Measurements from ENCODE around the gene LRCH1.

LRCH1 gene

GRCh38 chr13:46632176-46632575 lies 79.2 kb downstream of the LRCH1 start:
- no peak for TF ChIP-seq CEBPB (IDR thresholded peaks at IDR 0.05)
- TF ChIP-seq RAD21 (IDR thresholded peaks at IDR 0.05; ENCODE audit: low read depth) = no peak
- no peak for TF ChIP-seq YY1 (IDR thresholded peaks at IDR 0.05; ENCODE audit: low read depth)
- TF ChIP-seq REST (IDR thresholded peaks at IDR 0.05; ENCODE audit: low read depth) = no peak
- TF ChIP-seq ZBTB7A (IDR thresholded peaks at IDR 0.05; ENCODE audit: low read depth) = no peak
- TF ChIP-seq TEAD4 (IDR thresholded peaks at IDR 0.05) = no peak
- TF ChIP-seq, protein P1, sequence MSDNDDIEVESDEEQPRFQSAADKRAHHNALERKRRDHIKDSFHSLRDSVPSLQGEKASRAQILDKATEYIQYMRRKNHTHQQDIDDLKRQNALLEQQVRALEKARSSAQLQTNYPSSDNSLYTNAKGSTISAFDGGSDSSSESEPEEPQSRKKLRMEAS (IDR thresholded peaks at IDR 0.05) = no peak
- TF ChIP-seq NFIC (IDR thresholded peaks at IDR 0.05) = no peak
- no peak for TF ChIP-seq CREB1 (IDR thresholded peaks at IDR 0.05; ENCODE audit: low read depth)

DNA sequence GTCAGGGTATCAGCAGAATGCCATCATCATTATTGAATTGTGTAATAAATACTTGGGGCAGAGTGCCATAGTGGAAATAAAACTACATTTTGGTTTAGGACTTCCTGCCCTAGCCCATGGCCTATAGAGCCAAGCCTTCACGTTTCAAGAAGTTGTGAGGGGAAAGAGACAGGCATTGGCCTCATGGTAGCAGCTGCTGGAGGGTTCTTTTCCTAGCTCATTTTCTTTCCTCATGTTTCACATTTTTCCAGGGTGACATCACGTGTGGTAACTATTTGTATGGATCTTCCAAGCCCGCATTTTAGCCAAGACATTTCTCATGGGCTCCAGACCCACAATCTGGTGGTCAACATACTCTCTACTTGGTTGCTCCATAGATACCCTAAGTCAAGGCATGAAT lies 80.4 kb downstream of the LRCH1 start:
- TF ChIP-seq ZBTB7A (IDR thresholded peaks at IDR 0.05; ENCODE audit: low read depth) (no peak), TAF1 (IDR thresholded peaks at IDR 0.05; ENCODE audit: low read depth) (no peak), EP300 (IDR thresholded peaks at IDR 0.05; ENCODE audit: borderline replicate concordance) (no peak), TEAD4 (IDR thresholded peaks at IDR 0.05) (peak; percentile 68)
- TF ChIP-seq, protein P1 (IDR thresholded peaks at IDR 0.05) = peak; percentile 41; the same call in 1 of the 2 replicates

DNA sequence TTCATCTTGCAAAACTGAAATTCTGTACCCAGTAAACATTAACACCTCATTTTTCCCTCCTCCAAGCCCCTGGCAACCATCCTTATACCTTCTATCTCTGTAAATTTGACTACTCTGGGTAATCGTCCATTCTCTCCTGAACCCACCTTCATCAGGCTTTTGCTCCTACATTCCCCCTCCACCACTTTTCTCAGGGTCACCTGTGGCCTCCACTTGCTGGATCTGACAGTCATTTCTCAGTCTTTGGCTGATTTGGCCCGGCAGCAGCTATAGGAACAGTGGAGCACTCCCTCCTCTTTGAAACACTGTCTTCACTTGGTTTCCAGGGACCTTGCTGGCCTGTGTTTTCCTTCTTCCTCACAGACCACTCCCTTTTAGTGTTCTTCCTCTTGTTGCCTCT lies 83.5 kb downstream of the LRCH1 start:
- TF ChIP-seq, protein P2, sequence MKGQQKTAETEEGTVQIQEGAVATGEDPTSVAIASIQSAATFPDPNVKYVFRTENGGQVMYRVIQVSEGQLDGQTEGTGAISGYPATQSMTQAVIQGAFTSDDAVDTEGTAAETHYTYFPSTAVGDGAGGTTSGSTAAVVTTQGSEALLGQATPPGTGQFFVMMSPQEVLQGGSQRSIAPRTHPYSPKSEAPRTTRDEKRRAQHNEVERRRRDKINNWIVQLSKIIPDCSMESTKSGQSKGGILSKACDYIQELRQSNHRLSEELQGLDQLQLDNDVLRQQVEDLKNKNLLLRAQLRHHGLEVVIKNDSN (IDR thresholded peaks at IDR 0.05) = no peak

- no peak for TF ChIP-seq TEAD4 (IDR thresholded peaks at IDR 0.05)
- TF ChIP-seq YY1 (IDR thresholded peaks at IDR 0.05; ENCODE audit: low read depth) = no peak
- TF ChIP-seq FOXM1 (IDR thresholded peaks at IDR 0.05; ENCODE audit: borderline replicate concordance, low read depth) = no peak
- TF ChIP-seq EP300 (IDR thresholded peaks at IDR 0.05; ENCODE audit: borderline replicate concordance) = no peak
- TF ChIP-seq, protein P2 (IDR thresholded peaks at IDR 0.05) = no peak
- TF ChIP-seq EGR1 (IDR thresholded peaks at IDR 0.05) = no peak
- TF ChIP-seq REST (IDR thresholded peaks at IDR 0.05; ENCODE audit: low read depth) = no peak
- TF ChIP-seq CEBPB (IDR thresholded peaks at IDR 0.05) = no peak
Measured at GRCh38 chr13:46637213-46637612, 84.2 kb downstream of the LRCH1 start.

DNA sequence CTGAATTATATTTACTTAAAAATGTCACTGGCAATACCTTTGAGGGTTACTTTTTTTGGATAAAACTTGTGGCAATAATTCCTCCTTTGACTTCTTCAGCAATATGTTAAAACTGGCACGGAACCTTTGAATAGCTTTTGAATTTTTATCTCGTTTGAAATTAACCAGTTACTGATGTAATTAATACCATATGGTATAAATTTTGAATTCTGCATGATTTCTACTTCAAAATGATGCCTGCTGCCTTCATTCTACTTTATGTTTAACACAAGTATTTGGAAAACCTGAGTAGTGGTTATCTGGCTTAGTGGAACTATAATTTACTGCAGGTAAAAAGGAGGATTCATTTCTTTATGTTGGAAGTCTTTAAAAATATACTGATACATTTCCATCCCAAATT lies 85.3 kb downstream of the LRCH1 start:
- TF ChIP-seq REST (IDR thresholded peaks at IDR 0.05; ENCODE audit: low read depth) (no peak), CEBPB (IDR thresholded peaks at IDR 0.05) (no peak), TEAD4 (IDR thresholded peaks at IDR 0.05) (no peak), CREB1 (IDR thresholded peaks at IDR 0.05; ENCODE audit: low read depth) (no peak), YY1 (IDR thresholded peaks at IDR 0.05; ENCODE audit: low read depth) (no peak), ZBTB7A (IDR thresholded peaks at IDR 0.05; ENCODE audit: low read depth) (no peak), TAF1 (IDR thresholded peaks at IDR 0.05; ENCODE audit: low read depth) (no peak), EP300 (IDR thresholded peaks at IDR 0.05; ENCODE audit: borderline replicate concordance) (no peak), TCF12 (IDR thresholded peaks at IDR 0.05; ENCODE audit: low read depth) (no peak)
- TF ChIP-seq, protein P1 (IDR thresholded peaks at IDR 0.05) = no peak
- TF ChIP-seq, protein P2 (IDR thresholded peaks at IDR 0.05) = no peak
